ENCODE results near the gene DNMT1. TPM values are rescaled to one million over a fixed set of nuclear protein-coding genes. Genes with fewer than 3 reads are reported as not detected.

The DNMT1 gene
- total RNA-seq, 3 donors from 2014 or later: 41.1 to 55.6 (median 55.6) TPM

- Histone ChIP-seq H3K36me3 (ENCODE audit: low read depth) (peaks cover 15% of the 10 kb centered on the region), H3K4me3 (no peak overlapping the region), H3K4me1 (ENCODE audit: low read depth) (no peaks in the 10 kb centered on the region), H3K9me3 (no peaks in the 10 kb centered on the region)
- no peak for DNase-seq
- ATAC-seq: no peak
- intact Hi-C loops (cut with DNase I, micrococcal nuclease): no loop called here
- TF ChIP-seq, protein P1, sequence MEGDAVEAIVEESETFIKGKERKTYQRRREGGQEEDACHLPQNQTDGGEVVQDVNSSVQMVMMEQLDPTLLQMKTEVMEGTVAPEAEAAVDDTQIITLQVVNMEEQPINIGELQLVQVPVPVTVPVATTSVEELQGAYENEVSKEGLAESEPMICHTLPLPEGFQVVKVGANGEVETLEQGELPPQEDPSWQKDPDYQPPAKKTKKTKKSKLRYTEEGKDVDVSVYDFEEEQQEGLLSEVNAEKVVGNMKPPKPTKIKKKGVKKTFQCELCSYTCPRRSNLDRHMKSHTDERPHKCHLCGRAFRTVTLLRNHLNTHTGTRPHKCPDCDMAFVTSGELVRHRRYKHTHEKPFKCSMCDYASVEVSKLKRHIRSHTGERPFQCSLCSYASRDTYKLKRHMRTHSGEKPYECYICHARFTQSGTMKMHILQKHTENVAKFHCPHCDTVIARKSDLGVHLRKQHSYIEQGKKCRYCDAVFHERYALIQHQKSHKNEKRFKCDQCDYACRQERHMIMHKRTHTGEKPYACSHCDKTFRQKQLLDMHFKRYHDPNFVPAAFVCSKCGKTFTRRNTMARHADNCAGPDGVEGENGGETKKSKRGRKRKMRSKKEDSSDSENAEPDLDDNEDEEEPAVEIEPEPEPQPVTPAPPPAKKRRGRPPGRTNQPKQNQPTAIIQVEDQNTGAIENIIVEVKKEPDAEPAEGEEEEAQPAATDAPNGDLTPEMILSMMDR (IDR thresholded peaks at IDR 0.05): no peak
Observed at GRCh38 chr19:10132905-10133304, 61.8 kb downstream of the DNMT1 start.

DNA sequence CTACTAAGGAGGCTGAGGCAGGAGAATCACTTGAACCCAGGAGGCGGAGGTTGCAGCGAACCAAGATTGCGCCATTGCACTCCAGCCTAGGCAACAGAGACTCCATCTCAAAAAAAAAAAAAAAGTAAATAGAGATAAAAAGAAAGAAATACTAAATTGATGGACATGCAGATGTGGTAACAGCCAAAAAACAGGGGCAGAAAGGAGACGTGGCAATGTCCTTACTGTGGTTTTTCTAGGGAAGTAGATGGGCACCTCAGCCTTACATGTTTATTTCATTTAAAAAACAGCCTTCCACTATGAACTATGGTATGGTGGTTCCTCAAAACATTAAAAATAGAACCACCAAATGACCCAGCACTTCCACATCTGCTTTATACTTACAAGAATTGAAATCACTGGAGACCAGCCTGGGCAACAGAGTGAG, 68.5 kb downstream of the DNMT1 start:
- no peak for ATAC-seq

GRCh38 chr19:10124429-10124828, 70.3 kb downstream of the DNMT1 start:
- Histone ChIP-seq H3K4me3 (no peak overlapping the region), H3K4me1 (ENCODE audit: low read depth) (peaks cover 6% of the 10 kb centered on the region), H3K36me3 (ENCODE audit: low read depth) (no peaks in the 10 kb centered on the region), H3K9me3 (no peaks in the 10 kb centered on the region)
- no peak for ATAC-seq
- TF ChIP-seq, protein P1 (IDR thresholded peaks at IDR 0.05): no peak
- intact Hi-C loops (cut with DNase I, micrococcal nuclease): no loop called here
- DNase-seq: no peak

More for the DNA sequence above, 68.5 kb downstream of the DNMT1 start:
- no peaks in the 10 kb centered on the region for H3K36me3 ChIP-seq (ENCODE audit: low read depth)
- no peak overlapping the region for H3K4me3 ChIP-seq
- H3K4me1 ChIP-seq (ENCODE audit: low read depth): no peaks in the 10 kb centered on the region
- TF ChIP-seq, protein P1 (IDR thresholded peaks at IDR 0.05): no peak
- no peaks in the 10 kb centered on the region for H3K9me3 ChIP-seq
- DNase-seq: no peak
- intact Hi-C loops (cut with DNase I, micrococcal nuclease): no loop called here

DNA sequence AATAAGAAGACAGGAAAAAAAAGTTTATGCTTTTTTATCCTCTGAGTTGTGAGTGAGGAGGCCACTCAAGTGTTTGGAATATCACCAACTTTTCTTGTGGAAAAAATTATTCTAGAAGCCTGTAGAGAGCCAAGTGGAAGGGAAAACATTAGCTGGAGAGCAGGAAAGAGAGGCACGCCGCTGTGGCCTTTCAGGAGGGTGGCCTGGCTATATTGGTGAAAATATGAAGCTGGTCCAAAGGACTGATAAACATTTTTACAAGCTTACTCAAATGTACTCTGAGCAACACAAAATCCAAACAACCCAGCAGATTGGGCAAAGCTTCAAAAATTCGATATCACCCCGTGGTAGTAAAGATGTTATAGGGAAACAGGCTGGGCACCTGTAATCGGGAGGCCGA, 72.7 kb downstream of the DNMT1 start:
- ATAC-seq: no peak
- no peaks in the 10 kb centered on the region for H3K36me3 ChIP-seq (ENCODE audit: low read depth)
- no peak for DNase-seq
- intact Hi-C loops (cut with DNase I, micrococcal nuclease): no loop called here
- H3K9me3 ChIP-seq: no peaks in the 10 kb centered on the region
- H3K4me1 ChIP-seq (ENCODE audit: low read depth): peaks cover 11% of the 10 kb centered on the region
- H3K4me3 ChIP-seq: no peak overlapping the region
- TF ChIP-seq, protein P1 (IDR thresholded peaks at IDR 0.05): no peak

DNA sequence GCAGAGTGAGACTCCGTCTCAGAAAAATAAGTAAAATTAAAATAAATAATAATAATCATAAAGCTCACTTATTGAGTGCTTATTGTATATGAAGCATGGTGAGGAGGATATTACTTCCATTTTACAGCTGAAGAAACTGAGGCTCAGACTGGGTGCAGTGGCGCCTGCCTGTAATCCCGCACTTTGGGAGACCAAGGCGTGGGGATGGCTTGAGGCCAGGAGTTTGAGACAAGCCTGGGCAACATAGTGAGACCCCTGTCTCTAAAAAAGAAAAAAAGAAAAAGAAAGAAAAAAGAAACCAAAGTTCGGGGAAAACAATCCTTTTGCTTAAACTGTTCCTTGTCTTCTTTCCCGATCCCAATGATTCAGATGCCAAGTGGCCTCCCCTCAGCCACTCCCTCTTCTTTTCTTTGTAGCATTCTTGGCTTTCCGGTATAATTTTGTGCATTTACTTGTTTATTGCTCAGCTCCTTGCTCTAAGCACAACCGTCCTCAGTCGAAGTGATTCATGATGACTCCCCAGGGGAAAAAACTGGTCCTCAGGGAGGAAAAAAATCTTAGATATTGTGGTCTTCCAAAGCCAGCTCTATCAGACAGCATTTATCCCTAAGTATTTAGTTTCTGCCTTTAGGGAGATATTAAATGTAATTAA, 74.1 kb downstream of the DNMT1 start:
- TF ChIP-seq, protein P1 (IDR thresholded peaks at IDR 0.05): no peak
- Histone ChIP-seq H3K36me3 (ENCODE audit: low read depth) (no peaks in the 10 kb centered on the region), H3K4me1 (ENCODE audit: low read depth) (peaks cover 11% of the 10 kb centered on the region), H3K4me3 (no peak overlapping the region), H3K9me3 (no peaks in the 10 kb centered on the region)
- DNase-seq: no peak
- ATAC-seq: no peak
- intact Hi-C loops (cut with DNase I, micrococcal nuclease): no loop called here
